GM18517 (cell line): ENCODE data around the gene MGAT2.
"Not testable (repeated sequence)": the region's sequence is repeated elsewhere in the genome, so short reads cannot be mapped to it uniquely, and the experiment has no call there.

Experiments used
- ATAC-seq: cut with Tn5 transposase; IDR thresholded peaks from one replicate; pipeline ENCODE4 v1.9.1; 2021; ENCODE audit warnings: mild to moderate bottlenecking, moderate library complexity; ENCODE audit not compliant: unreplicated experiment

Gene MGAT2

DNA sequence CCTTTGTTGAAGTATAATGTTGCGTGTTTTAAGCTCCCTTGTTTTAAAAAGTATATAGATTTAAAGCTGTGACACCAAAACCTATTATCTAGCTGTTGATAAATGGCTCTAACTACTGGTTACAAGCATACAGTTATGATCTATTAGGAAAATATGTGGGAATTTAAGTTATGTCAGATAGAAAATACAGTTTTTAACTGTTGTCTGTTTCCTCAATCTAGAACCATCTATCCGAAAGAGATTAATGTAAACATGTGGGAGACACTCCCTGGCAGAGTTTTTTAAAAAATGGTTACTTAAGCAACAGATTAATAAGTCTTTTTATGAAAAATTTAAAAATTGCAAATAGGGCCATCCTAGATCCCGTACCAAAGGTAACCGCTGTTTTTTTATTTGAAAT, 8.3 kb upstream of the MGAT2 start:
- no peak for ATAC-seq

DNA sequence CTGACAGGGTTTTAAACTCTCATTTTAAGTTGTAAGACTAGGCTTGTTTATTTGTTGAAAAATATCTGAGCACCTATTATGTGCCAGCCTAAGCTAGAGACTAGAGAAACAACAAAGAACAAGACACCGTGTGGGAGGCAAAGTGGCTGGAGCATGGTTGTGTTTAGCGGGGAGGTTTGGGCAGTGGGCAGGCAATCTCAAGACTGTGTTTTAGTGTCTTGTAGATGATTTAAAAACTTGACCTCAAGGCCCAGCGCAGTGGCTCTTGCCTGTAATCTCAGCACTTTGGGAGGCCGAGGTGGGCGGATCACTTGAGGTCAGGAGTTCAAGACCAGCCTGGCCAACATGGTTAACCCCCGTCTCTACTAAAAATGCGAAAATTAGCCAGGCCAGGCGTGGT, 7.9 kb upstream of the MGAT2 start:
- no peak for ATAC-seq

DNA sequence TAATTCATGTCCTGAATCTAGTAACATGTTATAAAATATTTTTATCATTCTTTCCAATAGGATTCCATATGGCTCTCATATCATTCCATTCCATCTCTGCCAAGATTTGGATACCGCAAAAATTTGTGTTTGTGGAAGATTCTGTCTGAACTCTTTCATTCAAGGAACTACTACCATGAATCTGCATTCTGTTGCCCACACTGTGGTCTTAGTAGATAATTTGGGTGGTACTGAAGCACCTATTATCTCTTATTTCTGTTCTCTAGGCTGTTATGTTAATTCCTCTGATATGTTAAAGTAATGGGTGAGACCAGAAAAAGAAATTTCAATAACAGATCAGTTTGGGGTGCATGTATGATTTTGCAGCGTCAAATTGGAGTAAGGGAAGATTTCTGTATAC, 6.4 kb upstream of the MGAT2 start:
- ATAC-seq = no peak

DNA sequence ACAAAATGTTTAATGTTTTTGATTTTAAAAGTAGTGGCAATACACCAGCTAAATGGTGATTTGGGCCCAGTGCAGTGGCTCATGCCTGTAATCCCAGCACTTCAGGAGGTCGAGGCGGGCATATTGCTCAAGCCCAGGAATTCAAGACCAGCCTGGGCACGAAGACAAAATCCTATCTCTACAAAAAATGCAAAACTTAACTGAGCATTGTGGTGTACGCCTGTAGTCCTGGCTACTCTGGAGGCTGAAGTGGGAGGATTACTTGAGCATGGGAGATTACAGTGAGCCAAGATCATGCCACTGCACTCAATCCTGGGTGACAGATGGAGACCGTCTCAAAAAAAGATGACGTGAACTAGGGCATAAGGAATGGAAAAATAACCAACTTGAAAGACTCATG, 4.8 kb upstream of the MGAT2 start:
- ATAC-seq = no peak

DNA sequence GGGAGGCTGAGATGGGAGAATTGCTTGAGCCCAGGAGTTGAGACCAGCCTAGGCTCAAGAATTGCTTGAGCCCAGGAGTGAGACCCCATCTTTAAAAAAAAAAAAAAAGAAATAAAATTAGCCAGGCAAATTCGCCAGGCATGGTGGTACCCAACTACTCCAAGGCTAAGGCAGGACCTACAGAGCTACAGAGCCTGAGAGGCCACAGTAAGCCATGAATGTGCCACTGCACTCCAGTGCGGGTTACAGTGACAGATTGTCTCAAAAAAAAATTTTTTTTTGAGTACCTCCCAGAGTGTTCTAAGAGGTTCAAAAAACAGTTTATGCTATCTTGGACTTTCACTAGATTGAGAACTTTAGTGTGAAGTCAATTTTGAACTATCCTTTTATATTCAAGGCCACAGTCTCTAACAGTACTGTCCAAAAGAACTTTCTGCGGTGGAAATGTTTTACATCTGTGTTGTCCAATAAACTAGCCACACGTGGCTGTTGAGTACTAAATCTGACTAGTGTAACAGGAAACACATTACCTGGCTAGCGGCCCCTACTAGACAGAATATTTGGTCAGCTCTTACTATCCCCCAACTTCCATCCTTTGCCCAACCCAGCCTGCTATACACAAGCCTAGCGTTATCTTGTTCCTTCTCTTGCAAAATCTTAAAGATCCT, 2.6 kb upstream of the MGAT2 start:
- ATAC-seq = no peak

DNA sequence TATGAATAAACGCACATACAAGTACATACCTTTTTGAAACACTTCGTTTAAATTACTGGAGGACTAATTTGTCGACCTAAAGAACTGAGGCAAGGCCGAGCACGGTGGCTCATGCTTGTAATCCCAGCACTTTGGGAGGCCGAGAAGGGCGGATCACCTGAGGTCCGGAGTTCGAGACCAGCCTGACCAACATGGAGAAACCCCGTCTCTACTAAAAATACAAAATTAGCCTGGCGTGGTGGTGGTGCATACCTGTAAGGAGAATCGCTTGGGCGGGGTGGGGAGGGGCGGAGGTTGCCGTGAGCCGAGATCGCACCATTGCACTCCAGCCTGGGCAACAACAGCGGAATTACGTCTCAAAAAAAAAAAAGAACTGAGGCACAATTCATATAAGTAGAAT, 1.3 kb upstream of the MGAT2 start:
- not testable (repeated sequence) for ATAC-seq

DNA sequence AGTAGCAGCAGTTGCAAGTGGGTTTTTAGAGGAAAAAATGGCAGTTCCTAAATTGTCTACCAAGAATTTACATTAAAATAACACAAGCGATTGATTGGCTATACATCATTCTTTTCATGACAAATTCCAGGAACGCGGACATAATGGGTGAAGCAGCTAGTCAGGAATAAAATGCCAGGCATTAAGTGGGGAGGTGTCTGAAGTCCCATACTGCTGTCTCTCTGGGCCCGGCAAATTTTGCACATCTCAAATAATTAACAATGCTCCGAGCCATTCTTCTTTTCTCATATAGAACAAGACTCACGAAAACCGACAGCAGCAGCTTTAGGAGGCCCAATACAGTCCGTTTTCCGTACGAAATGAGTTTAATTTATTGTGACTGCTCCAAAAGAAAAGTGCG, 869 bp upstream of the MGAT2 start:
- no peak for ATAC-seq

DNA sequence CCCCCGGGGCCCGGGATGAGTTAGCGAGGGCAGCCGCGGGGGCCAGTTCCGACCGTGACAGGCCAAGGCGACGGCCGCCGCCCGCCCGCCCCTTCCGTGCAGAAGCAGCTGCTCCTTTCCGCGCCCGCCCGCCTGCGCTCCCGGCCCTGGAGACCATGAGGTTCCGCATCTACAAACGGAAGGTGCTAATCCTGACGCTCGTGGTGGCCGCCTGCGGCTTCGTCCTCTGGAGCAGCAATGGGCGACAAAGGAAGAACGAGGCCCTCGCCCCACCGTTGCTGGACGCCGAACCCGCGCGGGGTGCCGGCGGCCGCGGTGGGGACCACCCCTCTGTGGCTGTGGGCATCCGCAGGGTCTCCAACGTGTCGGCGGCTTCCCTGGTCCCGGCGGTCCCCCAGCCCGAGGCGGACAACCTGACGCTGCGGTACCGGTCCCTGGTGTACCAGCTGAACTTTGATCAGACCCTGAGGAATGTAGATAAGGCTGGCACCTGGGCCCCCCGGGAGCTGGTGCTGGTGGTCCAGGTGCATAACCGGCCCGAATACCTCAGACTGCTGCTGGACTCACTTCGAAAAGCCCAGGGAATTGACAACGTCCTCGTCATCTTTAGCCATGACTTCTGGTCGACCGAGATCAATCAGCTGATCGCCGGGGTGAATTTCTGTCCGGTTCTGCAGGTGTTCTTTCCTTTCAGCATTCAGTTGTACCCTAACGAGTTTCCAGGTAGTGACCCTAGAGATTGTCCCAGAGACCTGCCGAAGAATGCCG, 699 bp downstream of the MGAT2 start:
- peak; percentile 21 for ATAC-seq

DNA sequence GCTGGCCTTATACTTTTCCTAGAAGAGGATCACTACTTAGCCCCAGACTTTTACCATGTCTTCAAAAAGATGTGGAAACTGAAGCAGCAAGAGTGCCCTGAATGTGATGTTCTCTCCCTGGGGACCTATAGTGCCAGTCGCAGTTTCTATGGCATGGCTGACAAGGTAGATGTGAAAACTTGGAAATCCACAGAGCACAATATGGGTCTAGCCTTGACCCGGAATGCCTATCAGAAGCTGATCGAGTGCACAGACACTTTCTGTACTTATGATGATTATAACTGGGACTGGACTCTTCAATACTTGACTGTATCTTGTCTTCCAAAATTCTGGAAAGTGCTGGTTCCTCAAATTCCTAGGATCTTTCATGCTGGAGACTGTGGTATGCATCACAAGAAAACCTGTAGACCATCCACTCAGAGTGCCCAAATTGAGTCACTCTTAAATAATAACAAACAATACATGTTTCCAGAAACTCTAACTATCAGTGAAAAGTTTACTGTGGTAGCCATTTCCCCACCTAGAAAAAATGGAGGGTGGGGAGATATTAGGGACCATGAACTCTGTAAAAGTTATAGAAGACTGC, 1.5 kb downstream of the MGAT2 start:
- ATAC-seq = no peak

DNA sequence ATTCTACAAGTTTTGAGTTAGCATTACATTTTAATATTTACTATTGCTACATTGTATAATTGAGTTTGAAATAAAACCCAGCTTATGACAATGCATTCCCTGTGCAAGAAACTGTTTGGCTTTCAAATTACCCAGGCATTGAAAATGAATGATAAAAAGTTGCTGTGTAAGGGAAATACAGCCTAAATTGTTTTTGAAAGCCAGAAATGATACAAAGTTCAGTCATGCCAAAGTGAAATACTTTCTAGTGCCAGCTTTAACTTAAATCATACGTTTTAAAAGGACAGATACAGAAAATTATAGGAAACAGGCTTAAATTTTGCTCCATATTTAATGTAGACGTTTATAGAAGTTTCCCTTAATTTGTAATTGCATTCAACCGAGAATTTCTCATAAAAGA, 2.8 kb downstream of the MGAT2 start:
- no peak for ATAC-seq

DNA sequence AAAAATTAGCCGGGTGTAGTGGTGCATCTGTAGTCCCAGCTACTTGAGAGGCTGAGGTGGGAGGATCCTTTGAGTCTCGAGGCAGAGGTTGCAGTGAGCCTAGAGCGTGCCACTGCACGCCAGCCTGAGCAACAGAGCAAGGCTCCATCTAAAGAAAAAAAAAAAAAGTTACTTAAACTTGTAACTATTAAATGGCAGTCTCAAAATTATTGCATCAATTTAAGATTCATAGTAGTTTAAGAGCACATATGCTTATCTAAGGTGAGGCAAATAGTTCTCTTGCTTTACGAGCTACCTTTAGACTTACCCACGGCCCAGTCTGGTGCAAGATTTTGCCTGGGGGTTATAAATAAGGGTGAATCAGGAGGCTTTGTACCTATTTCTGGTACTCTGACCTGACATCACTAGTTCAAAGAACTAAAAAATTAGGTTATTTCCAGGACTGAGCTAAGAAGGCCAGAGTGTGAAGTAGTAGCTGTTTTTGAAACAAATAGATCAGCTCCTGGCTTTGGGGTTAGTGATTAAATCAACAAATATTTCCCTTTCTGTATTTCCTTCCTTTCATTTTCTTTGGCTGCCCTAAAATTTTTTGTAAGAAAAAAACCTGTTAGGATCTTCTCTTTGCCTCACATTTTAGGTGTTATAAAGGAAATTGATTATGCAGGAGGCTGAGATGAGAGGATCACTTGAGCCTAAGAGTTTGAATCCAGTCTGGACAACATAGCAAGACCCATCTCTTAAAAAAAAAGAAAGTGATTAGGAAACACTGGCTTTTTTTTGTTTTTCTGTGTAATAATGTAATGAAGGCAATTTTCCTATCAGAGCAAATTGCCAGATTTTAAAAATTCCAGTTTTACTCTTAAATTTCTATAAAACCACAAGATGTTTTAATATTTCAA, 3.6 kb downstream of the MGAT2 start:
- no peak for ATAC-seq

DNA sequence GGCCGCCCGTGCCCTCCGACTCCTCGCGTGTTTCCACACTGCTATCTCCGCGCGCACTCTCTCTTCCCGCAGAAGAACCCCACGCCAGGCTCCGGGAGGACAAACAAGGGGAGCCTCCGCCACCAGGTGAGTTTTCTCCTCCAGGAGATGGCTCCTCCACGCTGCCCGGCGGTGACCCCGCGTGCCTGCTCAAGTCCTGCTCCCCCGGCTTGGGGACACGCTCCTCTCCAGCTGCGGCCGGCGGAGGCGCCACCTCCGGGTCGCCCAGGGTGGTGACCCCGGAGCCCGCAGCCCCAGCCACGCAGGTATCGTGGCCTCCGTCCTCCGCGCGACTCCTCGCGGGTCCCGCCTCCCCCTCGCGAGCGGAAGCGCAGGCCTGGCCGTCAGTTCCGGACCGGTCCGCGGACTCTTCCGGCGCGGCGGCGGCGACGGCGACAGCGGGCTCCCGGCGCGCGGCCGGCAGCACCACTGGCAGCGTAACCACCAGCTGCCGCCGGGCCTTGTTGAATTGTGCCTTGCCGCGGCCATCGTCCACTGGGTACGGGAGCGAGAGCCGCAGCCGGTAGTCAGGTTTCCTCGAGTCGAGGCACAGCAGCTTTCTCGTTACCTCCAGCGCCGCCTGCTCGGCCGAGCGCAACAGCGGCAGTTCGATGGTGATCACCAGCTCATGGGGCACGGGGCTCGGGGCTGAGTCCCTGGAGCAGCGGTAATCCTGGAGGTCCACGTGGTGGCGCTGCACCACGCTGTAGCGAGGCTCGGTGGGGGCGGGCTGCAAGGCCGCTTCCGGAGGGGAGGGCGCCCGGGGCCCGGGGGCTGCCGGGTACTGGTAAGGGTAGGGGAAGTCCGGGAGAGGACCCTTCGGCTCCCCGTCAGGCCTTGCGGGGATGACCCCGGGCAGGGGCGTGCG, 13.3 kb downstream of the MGAT2 start:
- peak; percentile 79 for ATAC-seq

DNA sequence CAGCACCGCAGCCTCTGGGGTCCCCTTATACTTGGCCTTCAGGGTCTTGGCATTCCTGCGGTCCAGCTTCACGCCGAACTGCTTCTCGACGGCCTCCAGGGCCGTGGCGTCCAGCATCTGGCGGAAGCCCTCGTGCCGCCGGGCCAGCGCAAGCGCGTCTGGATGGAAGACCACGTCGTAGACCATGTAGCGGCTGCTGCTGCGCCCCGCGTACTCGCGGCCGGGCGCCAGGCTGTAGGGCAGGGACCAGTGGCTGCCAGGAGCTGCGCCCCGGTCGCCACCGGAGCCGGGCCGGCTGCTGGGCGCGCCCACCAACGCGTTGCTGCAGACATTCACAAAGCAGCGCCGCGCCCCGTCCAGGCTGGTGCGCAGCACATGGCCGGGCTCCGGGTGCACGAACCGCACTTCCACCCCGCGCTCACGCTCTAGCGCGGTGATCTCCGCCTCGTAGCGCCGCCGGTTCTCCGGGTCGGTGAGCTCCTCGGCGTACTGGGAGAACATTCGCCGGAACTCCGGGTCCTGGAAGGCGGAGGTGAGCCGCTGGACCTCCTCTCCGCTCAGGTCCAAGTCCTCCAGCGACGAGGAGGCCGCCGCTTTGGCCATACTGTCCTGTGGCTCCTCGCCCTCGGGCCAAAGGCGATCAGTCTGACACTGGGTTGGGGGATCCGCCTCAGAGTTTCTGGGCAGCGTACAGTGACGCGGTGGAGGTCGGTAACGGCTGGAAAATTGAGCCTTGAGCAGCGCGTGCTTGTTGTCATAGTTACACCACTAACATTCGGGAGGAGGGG, 14.1 kb downstream of the MGAT2 start, which contains the start of gene DNAAF2:
Gene DNAAF2, minus strand, starts transcription at position 698 of the 788 bp plus-strand sequence. Its CDS starts 95 bp downstream, at position 603.
- ATAC-seq = peak; percentile 32

DNA sequence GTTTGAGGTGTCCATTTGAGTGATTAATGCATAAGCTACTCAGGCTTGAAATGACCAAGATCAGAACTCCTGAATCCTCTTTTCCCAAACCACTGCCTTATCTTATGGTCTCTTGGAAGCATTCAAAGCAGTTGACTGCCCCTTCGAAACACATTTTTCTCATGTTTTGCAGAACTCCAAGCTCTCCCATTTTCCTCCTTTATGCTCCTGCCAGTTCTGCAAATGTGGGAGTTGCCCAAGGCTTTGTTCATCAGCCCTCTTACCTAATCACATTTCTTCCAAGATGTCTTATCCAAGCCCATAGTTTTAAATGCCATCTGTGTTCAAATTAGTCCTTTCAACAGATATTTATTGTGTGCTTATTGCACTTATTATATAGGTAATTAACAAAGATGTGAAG, 16.3 kb downstream of the MGAT2 start:
- ATAC-seq = no peak

DNA sequence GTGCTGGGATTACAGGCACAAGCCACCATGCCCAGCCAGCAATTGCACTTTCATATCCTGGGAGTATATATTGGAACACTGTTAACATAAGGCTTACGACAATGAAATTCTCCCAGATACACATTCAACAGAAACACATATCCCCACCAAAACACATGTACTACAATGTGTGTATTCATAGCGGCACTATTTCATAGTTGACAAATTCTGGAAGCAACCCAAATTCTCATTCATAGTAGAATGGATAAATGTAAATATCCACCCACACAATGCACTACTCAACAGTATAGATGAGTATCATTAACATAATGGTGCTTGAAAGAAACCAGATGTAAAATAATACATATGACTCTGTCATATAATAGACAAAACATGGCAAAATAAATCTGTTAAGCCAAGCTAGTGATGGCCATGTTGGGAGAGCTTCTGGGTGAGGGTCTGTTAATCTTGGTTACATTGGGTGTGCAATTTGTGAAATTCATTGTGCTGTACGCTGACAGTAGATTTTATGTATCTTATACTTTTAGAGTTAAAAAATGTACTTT, 17.0 kb downstream of the MGAT2 start:
- no peak for ATAC-seq

DNA sequence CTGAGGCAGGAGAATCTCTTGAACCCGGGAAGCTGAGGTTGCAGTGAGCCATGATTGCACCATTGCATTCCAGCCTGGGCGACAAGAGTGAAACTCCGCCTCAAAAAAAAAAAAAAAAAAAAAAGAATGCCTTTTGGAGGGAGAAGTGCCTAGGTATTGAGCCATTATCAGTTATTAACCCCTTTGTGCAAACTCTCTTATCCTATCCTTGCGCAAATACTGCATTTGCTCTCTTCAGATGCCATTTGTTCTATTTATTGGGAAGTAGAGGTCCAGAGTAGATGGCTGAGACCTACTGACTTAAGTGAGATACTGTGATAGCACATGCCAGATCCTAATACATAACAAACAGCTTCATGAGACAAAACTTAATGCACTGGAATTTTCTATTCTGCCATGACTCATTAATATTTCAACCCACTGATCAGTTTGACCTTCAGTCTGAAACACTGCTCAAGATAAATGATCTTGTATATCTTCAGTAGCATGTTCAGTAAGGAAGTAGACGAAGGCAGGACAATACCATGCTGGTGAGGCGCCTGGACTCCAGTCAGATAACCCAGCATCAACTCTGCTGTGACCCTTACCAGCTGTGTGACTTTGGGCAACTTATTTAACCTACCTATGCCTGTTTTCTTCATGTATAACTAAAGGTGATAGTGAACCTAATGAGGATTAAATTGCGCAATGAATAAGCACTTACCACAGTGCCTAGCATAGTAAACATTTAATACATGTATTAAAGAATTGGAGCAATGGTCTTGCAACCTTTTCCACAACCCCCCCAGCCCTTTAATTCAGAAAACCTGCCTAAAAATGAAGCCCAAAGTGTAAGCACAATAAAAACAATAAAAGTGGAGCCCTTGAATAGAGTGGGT, 20.2 kb downstream of the MGAT2 start:
- no peak for ATAC-seq

DNA sequence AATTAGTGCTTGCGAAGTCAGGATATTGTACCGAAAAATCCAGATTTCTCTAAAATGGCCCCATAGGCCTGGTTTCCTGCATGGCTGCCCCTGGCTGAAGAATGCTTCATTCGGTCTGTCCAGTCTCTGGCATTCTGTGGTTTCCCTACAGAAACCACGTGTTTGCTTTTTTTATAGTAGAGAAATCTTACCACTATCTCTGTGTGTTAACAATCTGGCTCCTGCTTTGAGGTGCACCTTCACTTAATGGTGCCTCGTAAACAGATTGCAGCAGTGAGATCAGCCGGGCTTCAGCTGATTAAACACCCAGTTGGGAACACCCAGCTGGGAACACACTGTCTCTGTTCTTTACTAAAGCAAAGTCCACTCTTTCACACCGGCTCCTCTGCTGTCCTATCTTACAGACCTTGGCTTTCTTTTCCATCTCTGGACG, 21.1 kb downstream of the MGAT2 start:
- ATAC-seq = no peak

DNA sequence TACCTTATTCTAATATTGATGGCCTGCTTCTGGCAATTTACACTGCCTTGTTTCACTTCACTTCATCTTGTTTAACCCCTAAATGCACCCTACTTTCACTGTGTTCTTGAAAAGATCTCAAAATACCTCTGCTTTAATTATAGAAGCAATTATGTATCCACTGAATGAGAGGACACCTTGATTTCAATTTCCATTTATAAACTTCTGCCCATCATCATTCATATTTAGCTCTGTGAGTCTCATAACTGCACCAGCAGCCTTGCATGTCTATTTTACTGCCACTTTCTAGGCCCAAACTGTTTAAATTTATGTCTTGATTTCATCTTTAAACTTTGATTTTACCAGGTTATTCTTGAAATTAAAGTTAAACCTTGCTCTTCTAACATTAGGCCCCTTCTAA, 21.6 kb downstream of the MGAT2 start:
- no peak for ATAC-seq
